SU-DHL-6 (cell line): ENCODE results near the gene NTRK2.

Source experiments
- H2AFZ ChIP-seq: fragments of 200-600 bp; sonication (generic); 2 replicates; pipeline ENCODE4 v1.6.1; 2014; ENCODE audit warnings: low read depth, mild to moderate bottlenecking, moderate library complexity, mixed read lengths, antibody characterized with exemption, low read length; ENCODE audit not compliant: severe bottlenecking
- H3F3A ChIP-seq: fragments of 200-600 bp; shearing (Covaris generic); 2 replicates; pipeline ENCODE4 v1.6.0; 2016; ENCODE audit warnings: antibody characterized with exemption, mild to moderate bottlenecking; ENCODE audit not compliant: insufficient read depth
- H3K27ac ChIP-seq: fragments of 200-600 bp; sonication (generic); 2 replicates; pipeline ENCODE4 v1.5.1; 2016; ENCODE audit warnings: low read depth, mild to moderate bottlenecking, low read length, moderate library complexity, mixed read lengths
- H3K27me3 ChIP-seq: fragments of 200-600 bp; sonication (generic), shearing (Covaris generic); 2 replicates; pipeline ENCODE4 v1.6.0; 2014; ENCODE audit warnings: mild to moderate bottlenecking, low read length
- H3K36me3 ChIP-seq: fragments of 200-600 bp; sonication (generic); 2 replicates; pipeline ENCODE4 v1.6.1; 2014; ENCODE audit warnings: mild to moderate bottlenecking, low read length, mixed read lengths
- H3K4me2 ChIP-seq: fragments of 300-600, 200-600 bp; shearing (Covaris generic), sonication (generic); 2 replicates; pipeline ENCODE4 v1.6.0; 2014; ENCODE audit warnings: low read length, low read depth, mild to moderate bottlenecking; ENCODE audit not compliant: poor library complexity, severe bottlenecking
- H3K4me3 ChIP-seq: fragments of 200-600 bp; sonication (generic); 2 replicates; pipeline ENCODE4 v1.5.1; 2014; ENCODE audit warnings: antibody characterized with exemption, low read length, mild to moderate bottlenecking, mixed read lengths; ENCODE audit not compliant: insufficient read depth, poor library complexity, severe bottlenecking
- H3K79me2 ChIP-seq: fragments of 200-600 bp; sonication (generic); 2 replicates; pipeline ENCODE4 v1.6.1; 2014; ENCODE audit warnings: mild to moderate bottlenecking, low read length, moderate library complexity; ENCODE audit not compliant: insufficient read depth
- H3K9ac ChIP-seq: fragments of 200-600 bp; sonication (generic); 2 replicates; pipeline ENCODE4 v1.7.0; 2014; ENCODE audit warnings: mild to moderate bottlenecking, low read length
- H3K9me2 ChIP-seq: fragments of 200-600 bp; sonication (generic); replicated peaks from 2 replicates; pipeline ENCODE4 v1.6.1; 2014; ENCODE audit warnings: low read length; ENCODE audit not compliant: insufficient read depth
- H3K9me3 ChIP-seq: fragments of 200-600 bp; sonication (generic); 2 replicates; pipeline ENCODE4 v1.6.1; 2014; ENCODE audit warnings: low read length, mixed read lengths; ENCODE audit not compliant: insufficient read depth
- H4K20me1 ChIP-seq: fragments of 200-600 bp; sonication (generic); 2 replicates; pipeline ENCODE4 v1.6.1; 2014; ENCODE audit warnings: low read depth, mild to moderate bottlenecking, antibody characterized with exemption, low read length, moderate library complexity, mixed read lengths
- CTCF ChIP-seq: fragments of 200-600 bp; sonication (generic); IDR thresholded peaks from one replicate; pipeline ENCODE4 v1.5.1; 2017; ENCODE audit warnings: antibody characterized with exemption, mild to moderate bottlenecking, low read length, moderate library complexity; ENCODE audit not compliant: insufficient read depth, poor library complexity, severe bottlenecking
- EZH2phosphoT487 ChIP-seq: fragments of 200-600 bp; sonication (generic), shearing (Covaris generic); conservative IDR thresholded peaks from 2 replicates; pipeline ENCODE4 v1.6.1; 2018; ENCODE audit warnings: mild to moderate bottlenecking, antibody characterized with exemption, low read length, moderate library complexity, mixed read lengths

Gene NTRK2

DNA sequence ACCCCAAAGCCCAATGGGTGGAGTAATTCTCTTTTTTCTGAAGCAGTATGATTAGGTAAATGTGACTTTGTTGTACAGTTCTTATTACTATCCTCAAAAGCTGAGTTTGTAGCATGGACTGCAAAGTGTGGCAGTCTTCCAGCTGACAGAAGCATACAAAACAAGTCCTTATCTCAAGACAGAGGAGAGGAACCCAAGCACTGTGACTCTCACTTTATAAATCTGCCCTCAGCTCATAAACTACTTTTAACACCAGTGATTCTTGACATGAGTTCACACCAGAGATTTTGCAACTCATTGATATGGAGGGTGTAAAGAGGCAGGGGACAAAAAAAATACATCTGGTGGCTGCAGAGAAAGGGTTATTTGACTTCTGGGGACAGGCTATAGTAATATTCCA is 251.6 kb downstream of the NTRK2 start:
- H2AFZ ChIP-seq: no peak overlapping the region
- no peaks in the 10 kb centered on the region for H3K9me3 ChIP-seq
- H3K9me2 ChIP-seq: no peaks in the 10 kb centered on the region
- H3K36me3 ChIP-seq: no peaks in the 10 kb centered on the region
- no peak overlapping the region for H3K9ac ChIP-seq
- H4K20me1 ChIP-seq: no peaks in the 10 kb centered on the region
- H3K4me2 ChIP-seq: no peak overlapping the region
- no peak overlapping the region for H3K4me3 ChIP-seq
- H3K27ac ChIP-seq: no peak overlapping the region
- TF ChIP-seq EZH2phosphoT487 (no peak), CTCF (no peak)
- no peaks in the 10 kb centered on the region for H3K79me2 ChIP-seq
- no peaks in the 10 kb centered on the region for H3K27me3 ChIP-seq
- no peaks in the 10 kb centered on the region for H3F3A ChIP-seq

DNA sequence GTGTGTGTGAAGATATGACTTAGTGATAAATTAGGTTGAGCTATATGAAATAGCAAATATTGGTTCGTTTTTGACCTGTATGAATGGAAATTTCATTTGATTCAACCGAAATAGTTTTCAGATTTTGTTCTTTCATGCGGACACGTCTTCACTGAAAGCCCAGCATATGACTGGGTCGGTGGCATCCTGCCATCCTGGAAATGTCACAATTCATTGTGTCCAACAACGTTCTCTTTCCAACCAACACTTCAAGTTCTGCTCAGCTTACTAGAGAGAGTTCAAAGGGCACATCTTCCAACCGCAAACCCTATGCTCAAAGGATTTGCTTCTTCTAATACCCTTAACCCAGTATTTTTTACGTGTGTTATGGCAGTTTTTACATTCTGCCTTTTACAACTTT is 252.5 kb downstream of the NTRK2 start:
- Histone ChIP-seq H3K27me3 (no peaks in the 10 kb centered on the region), H3K9me3 (no peaks in the 10 kb centered on the region), H3K9ac (no peak overlapping the region), H3F3A (no peaks in the 10 kb centered on the region), H3K9me2 (no peaks in the 10 kb centered on the region), H2AFZ (no peak overlapping the region), H3K27ac (no peak overlapping the region), H3K79me2 (no peaks in the 10 kb centered on the region), H3K4me3 (no peak overlapping the region), H4K20me1 (no peaks in the 10 kb centered on the region), H3K36me3 (no peaks in the 10 kb centered on the region), H3K4me2 (no peak overlapping the region)
- TF ChIP-seq EZH2phosphoT487 (no peak), CTCF (no peak)

DNA sequence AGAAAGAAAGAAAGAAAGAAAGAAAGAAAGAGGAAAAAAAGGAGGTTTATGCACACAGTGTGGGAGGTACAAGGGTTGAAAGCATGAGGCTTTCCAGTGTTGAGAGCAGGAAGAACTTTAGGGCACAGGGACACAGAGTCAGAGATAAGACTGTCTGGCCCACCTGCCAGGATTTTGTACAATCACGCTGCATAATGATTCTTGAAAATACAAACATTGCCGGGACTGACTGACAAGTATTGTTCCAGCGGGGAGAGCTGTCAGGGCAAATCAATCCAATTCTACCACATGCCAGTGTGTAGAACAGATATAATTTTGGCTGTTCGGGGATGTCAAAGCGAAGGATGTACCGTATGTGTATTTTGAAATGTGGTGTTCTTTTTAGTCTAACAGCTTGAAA is 254.7 kb downstream of the NTRK2 start:
- Histone ChIP-seq H2AFZ (no peak overlapping the region), H3F3A (no peaks in the 10 kb centered on the region), H3K27me3 (no peaks in the 10 kb centered on the region), H3K27ac (no peak overlapping the region), H3K9ac (no peak overlapping the region), H4K20me1 (no peaks in the 10 kb centered on the region), H3K4me2 (no peak overlapping the region), H3K36me3 (no peaks in the 10 kb centered on the region), H3K79me2 (no peaks in the 10 kb centered on the region), H3K4me3 (no peak overlapping the region), H3K9me2 (no peaks in the 10 kb centered on the region), H3K9me3 (no peaks in the 10 kb centered on the region)
- TF ChIP-seq EZH2phosphoT487 (no peak), CTCF (no peak)
